HG03135 (cell line): ENCODE measurements around the gene ZNF689.
"Not testable (repeated sequence)": the region's sequence is repeated elsewhere in the genome, so short reads cannot be mapped to it uniquely, and the experiment has no call there.

Experiments
- ATAC-seq: cut with Tn5 transposase; IDR thresholded peaks from one replicate; pipeline ENCODE4 v1.9.1; 2021; ENCODE audit warnings: mild to moderate bottlenecking, moderate library complexity; ENCODE audit not compliant: unreplicated experiment

Gene ZNF689

DNA sequence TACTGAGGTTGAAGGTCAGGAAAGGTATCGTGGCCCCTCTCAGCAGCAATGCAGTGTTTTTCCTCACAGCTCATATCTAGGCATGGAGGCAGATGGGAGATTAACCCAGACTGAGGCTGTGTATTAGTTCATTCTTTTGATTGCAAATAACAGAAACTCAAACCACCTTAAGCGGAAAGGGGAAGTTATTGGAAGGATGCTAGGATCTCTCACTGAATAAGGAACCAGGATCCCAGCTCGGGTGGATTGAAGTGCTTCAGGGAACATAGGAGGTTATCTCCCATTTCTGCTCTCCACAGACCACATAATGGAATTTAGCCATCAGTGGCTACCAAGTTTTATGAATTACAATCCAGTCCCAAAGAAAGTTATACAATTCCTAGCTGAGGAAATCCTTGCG is 8.2 kb downstream of the ZNF689 start:
- no peak for ATAC-seq

DNA sequence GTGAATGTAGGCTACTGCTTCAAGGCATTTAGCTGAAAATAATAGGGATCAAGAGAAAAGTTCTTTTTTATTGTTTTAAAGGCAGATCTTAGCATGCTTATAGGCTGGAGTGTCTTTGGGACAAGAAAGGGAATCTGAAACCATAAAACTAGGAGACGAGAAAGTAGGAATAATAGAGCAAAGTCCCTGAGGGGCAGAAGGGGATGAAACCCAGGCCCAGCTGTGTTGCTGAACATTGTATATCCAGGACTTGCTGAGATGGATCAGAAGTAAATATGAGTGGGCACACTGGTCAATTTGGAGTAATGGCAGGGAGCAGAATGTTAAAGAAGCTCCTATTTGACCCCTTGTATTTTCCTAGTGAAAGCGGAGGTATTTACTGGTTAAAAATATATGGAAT is 9.3 kb downstream of the ZNF689 start:
- ATAC-seq = no peak

DNA sequence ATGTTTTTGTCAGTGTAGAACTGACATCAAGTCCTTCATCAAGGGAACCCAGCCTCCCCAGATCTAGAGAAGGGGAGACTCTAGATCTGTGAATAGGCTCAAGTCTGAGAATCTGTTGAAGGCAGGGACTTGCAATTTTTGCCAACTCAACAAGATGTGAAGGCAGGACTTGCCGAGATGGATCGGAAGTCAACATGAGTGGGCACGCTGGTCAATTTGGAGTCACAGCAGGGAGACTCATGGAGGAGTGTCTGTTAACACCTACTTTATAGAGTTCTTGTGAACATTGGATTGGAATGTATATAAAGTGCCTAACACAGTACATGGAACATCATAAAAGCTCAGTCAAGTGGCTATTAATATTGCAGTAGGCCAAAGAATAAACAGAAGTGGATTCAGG is 10.0 kb downstream of the ZNF689 start:
- no peak for ATAC-seq

DNA sequence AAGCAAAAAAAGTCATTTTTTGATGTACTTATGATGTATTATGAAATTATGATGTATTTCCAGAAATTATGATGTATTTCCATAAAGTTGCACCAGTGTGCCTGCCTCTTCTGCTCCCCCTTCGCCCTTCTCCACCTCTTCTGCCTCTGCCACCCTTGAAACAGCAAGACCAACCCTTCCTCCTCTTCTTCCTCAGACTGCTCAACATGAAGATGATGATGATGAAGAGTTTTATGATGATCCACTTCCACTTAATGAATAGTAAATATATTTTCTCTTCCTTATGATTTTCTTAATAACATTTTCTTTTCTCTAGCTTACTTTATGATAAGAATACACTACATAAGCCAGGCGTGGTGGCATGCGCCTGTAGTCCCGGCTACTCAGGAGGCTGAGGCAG is 17.3 kb downstream of the ZNF689 start:
- ATAC-seq = no peak

DNA sequence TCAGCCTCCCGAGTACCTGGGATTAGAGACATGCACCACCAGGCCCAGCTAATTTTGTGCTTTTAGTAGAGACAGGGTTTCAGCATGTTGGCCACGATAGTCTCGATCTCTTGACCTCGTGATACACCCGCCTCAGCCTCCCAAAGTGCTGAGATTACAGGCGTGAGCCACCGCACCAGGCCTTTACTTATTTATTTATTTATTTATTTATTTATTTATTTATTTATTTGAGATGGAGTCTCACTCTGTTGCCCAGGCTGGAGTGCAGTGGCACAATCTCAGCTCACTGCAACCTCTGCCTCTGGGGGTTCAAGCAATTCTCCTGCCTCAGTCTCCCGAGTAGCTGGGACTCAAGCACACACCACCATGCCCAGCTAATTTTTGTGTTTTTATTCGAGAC is 19.3 kb downstream of the ZNF689 start:
- ATAC-seq = not testable (repeated sequence)

DNA sequence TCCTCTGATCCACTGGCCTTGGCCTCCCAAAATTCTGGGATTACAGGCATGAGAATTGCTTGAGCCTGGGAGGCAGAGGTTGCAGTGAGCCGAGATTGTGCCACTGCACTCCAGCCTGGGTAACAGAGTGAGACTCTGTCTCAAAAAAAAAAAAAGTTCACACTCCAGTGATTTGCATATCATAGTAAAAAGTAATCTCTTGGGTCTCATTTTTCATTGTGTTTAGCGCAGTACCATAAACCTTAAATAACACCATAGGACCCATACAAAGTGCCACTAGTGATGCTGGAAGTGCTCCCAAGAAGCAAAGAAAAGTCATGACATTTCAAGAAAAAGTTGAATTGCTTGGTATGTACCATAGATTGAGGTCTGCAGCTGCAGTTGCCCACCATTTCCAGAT is 20.6 kb downstream of the ZNF689 start:
- ATAC-seq = not testable (repeated sequence)

DNA sequence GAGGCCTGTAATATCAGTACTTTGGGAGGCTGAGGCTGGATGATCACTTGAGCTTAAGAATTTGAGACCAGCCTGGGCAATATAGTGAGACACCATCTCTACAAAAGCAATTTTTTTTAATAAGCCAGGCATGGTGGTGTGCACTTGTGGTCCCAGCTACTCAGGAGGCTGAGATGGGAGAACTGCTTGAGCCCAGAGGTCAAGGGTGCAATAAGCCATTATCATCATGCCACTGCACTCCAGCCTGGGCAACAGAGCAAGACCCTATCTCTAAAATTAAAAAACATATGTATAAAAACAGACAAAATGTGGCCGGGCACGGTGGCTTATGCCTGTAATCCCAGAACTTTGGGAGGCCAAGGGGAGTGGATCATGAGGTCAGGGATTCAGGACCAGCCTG is 21.5 kb downstream of the ZNF689 start:
- ATAC-seq = no peak

DNA sequence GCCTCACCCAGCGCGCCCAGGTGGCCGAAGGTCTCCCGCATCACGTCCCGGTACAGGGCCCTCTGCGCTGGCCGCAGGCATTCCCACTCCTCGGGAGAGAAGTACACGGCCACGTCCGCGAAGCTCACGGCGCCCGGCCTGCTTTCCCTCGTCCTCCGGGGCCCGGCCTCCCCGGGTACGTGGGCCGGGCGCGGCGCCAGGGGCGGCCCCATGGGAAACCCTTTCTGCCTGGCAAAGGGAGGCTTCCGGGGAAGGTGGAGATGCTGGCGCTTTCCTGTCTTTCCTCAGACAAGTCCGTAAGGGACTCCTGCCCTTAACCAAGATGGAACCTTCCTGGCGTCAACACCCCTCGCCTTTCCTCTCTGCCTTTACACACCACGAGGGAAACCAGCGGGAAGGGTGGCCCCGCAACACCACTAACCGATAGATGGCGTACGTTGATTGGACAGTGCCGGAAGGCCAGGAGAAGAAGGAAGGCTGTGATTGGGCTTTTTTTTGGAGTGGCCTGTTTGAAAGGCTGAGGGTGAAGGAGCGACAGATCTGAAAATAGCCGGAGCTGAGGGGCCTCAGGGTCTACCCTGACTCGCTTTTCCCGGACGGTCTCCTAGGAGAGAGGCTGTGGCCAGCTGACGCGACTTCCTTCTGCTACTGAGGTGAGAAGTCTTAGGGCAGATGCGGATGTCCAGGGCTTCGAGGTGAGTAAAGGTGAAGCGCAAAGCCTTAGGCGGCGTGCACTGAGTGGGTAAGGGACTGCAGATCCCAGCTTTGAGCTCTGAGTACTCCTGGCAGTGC is 24.6 kb downstream of the ZNF689 start, which contains the start of gene ZNF785:
TSS of gene ZNF785 (minus strand) at position 298 of the 792 bp plus-strand sequence. CDS start at position 212, 86 bp downstream.
- ATAC-seq = peak; percentile 91

DNA sequence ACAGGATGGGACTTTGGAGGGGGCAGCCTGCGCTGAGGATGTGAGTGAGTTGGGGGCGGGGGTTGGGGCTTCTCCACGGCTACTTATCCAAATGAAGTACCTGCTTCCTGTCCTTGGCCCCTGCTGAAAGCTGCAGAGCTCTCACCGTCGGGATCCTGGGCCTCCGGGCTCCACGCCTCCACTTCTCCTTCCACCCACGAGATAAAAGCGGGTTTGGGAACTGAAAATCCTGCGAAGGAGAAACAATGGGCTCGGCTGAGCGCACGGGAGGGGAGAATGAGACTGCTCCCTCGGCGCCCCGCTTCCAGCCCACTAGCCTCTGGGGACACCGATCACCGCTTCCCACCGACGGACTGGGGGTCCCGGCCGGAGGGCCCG is 25.2 kb downstream of the ZNF689 start:
- ATAC-seq = peak; percentile 30

DNA sequence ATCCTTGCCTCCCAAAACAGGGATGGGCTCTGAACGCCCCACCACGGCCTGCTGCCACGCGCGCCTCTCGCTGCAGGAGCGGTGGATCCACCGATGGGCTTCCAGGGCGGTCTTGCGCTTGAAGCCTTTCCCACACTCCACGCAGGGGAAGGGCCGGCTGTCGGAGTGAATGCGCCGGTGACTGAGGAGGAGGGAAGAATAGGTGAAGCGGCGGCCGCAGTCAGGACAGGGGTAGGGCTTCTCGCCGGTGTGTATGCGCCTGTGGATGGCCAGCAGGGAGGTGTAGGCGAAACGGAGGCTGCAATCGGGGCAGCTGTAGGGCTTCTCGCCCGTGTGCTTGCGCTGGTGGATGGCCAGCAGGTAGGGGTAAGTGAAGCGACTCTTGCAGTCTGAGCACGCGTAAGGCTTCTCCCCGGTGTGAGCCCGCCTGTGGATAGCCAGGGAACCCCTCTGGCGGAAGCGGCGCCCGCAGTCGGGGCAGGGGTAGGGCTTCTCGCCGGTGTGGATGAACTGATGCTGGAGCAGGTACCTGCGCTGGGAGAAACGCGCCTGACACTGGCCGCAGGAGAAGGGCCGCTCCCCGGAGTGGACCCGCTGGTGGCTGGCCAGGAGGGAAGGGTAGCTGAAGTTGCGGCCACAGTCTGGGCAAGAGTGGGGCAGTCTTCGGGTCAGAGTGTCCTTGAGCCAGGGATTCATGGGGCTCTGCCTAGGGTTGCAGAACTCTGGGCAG is 27.4 kb downstream of the ZNF689 start:
- ATAC-seq = no peak

DNA sequence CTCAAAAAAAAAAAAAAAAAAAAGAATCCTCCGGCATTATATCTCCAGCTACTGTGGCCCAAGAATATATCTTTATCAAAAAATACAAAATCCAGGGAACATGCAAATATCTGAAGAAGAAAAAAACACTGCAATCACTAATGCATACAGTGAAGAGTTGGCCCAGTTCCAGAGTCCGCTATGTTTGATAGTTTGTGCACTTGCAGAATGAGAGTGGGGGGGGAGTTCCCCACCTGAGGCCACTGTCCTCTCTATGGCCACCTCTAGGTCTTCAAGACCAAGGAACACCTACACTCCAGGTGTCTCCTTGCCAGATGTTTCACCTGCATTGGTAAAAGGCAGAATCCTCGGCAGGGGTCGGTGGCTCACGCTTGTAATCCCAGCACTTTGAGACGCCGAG is 28.7 kb downstream of the ZNF689 start:
- no peak for ATAC-seq

DNA sequence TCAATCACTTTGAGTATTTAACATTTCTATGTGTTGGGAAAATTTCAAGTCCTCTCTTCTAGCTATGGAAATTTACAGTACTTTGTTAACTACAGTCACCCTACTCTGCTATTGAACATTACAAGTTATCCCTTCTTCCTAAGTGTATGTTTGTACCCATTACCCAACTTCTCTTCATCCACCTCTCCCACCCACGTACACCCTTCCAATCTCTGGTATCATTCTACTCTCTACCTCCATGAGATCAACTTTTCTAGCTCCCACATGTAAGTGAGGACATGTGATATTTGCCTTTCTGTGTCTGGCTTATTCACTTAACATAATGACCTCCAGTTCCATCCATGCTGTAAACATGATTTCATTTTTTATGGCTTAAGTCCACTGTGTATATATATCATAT is 35.5 kb downstream of the ZNF689 start:
- no peak for ATAC-seq

DNA sequence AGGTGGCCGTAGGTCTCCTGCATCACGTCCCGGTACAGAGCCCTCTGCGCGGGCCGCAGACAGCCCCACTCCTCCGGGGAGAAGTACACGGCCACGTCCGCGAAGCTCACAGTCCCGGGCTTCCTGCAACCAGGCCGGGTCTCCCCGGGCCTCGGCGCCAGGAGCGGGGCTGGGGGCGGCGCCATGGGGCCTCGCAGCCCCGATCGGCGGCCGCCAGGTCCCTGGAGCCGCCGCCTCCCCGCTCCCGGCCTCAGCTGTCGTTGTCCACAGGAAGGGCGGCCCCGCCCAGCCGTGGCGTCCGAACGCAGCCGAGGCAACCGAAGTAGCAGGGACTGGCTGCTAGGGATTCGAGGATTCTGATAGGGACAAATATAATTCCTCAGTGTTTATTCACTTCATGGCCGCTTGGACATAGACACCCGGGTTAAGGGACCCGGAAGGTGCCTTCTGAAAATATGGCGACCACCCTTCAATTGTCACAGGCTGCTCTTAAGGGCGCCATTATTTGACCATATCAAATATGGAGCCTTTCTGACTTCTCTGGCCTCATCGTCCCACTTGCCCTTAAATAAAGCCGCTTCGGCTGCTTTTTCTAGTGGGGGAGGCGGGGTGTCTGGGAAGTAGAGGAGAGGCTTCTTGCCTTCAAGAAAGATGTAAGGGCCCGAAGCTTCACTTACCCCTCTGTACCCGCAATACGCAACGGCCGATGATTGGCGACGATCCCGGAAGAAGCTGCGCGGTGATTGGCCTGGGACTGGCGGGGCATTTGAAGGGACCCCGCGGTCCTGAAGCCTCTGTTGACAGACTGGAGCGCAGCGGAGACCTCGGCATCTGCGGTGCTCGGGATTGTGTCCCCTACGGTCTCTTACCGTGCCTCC is 38.5 kb downstream of the ZNF689 start, which contains the start of gene ZNF688:
TSS of gene ZNF688 (minus strand) at position 270 of the 878 bp plus-strand sequence. CDS start at position 185, 85 bp downstream.
- peak; percentile 62 for ATAC-seq

DNA sequence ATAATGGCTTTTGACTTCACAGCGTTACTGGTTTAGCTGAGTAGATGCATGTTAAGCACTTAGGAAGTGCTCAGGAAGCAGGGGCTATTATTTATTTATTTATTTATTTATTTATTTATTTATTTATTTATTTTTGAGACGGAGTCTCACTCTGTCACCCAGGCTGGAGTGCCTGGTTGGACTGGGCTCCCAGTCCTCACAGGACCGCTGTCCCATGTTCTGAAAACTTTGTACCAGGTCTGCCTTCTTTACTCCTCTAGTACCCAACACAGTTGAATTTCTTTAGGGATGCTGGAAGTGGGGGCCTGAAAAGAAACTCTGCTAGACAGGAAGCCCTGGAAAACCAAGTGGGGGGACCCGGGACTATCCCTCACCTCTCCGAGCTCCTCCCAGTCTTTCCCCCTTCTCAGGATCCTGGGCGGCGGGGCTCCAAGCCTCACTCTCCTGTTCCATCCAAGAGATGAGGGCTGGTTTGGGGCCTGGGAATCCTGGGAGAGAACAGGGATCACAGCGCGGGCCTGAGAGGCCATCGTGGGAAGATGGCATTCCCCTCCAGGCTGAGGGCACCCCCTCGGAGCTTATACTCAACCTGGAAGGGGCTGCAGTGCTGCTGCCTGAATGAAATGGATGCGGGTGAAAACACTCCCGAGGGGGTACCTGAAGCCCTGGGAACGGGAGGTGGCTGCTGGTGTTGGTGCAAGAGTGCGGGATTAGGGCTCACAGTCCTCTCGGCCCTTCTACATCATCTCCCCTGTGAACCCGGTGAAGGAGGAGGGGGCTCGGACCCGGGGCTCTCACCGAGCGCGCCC is 39.3 kb downstream of the ZNF689 start:
- ATAC-seq = no peak

DNA sequence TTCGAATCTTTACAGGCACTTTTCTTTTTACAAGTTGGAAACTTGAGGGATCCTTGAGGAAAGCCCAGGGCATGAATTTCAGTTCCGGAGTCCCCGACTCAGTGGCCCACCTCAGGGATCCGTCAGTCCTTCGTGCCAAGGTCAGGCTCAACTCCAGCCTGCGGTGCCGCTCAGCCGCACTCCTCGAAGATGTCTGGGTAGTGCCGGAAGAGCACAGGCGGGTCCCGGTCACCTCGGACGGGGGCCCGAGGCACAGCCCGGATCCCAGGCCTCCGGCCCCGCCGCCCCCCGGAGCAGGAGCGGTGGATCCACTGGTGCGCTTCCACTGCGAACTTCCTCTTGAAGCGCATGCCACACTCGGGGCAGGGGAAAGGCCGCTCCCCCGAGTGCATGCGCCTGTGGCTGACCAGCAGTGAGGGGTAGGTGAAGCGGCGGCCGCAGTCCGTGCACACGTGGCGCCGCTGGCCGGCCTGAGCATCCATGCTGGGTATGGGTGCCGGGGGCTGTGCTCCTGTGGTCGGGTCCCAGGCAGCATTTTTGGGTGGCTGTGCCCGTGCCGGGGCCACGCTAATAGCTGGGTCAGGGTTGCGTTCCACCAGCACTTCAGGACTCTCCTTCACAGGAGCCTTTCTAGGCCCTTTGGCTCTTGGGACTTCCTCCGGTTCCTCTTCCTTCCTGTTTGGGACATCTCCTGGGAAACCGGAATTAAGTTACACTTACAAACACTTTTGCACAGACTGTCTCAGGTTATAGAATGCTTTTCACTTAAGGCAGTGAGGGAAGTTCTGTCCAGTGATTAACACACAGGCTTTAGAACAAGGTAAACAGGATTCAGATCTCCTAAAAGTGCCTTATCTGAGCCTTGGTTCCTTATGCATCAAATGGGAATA is 40.2 kb downstream of the ZNF689 start:
- no peak for ATAC-seq

DNA sequence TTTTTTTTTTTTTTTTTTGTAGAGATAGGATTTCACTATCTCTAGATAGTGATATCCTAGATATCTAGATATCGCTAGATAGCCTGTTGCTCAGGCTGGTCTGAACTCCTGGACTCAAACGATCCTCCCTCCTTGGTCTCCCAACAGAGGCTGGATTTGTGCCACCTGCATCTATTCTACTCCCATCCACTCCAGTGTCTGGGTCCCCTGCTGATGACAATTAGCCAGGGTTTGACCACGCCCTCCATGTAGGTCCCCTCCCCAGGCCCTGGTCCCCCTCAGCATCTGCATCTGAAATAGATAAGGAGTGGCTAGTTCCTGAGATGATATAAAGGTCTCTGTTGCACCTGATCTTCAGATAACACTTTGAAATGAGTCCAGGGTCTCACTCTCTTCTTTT is 40.9 kb downstream of the ZNF689 start:
- ATAC-seq = no peak

DNA sequence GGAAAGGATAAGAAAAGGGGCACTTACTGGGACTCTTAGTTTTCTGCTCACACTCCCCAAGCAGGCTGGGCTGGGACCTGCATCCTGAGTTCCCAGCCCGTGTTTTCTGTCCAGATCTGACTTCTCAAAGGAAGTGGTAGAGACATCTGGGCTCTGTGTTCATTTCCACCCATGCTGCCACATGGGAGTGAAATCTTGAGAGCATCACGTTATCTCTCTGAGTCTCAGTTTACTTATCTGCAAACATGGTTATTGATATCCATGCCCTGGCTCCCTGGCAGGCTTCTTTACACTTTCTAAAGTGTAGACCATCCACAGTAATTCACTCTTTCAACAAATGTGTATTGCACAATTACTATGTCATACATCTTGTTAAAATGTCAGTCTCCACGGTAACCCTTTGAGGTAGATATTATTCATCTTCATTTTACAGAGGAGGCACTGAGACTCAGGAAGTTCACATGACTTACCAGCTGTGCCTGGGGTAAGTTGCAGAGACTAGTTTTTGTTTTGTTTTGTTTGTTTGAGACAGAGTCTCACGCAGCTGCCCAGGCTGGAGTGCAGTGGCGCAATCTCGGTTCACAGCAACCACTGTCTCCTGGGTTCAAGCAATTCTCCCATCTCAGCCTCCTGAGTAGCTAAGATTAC is 42.1 kb downstream of the ZNF689 start:
- no peak for ATAC-seq

DNA sequence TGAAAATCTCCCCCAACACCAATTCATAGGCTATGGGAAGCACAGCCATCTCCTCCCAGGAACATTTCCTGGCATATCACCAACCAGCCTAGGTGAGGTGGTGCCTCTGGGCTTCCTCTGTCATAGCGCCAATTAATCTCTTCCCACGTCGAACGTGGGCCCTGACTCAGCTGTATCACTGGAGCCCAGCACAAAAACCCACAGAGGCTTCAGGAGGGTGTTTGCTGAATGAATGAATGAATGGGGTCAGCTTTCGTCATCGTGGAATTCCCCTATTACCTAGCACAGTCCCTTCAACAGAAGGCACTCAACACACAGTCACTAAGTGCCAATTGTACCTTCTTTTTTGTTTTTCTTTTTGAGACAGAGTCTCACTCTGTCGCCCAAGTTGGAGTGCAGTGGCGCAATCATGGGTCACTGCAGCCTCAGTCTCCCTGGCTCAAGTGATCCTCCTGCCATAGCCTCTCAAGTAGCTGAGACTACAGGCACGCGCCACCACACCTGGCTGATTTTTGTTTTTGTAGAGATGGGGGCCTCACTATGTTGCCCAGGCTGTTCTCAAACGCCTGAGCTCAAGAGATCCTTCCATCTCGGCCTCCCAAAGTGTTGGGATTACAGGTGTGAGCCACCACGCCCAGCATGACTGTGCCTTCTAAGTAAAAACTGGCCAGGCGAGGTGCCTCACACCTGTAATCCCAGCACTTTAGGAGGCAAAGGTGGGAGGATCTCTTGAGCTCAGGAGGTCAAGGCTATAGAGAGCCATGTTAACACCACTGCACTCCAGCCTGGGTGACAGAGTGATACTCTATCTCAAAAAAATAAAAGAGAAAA is 42.8 kb downstream of the ZNF689 start:
- no peak for ATAC-seq
